Spleen (tissue), 11 donors: Measurements from ENCODE around the gene DECR2. TPM values are rescaled to one million over a fixed set of nuclear protein-coding genes. Genes with fewer than 3 reads are reported as not detected.
"Not testable (repeated sequence)": the region's sequence is repeated elsewhere in the genome, so short reads cannot be mapped to it uniquely, and the experiment has no call there.

Experiments
- DNase-seq: peaks from one replicate; pipeline ENCODE4 v3.0.0-alpha.2; 2020
- H3K27ac ChIP-seq, 8 donors: fragments of 200-600 bp; sonication (generic) in 7 of 8; 1 replicate in 4 of 8; 2 replicates in 4 of 8; pipeline versions ENCODE4 v1.5.0 to v1.8.0; 2016 to 2021; ENCODE audit warnings: inconsistent platforms in 4 of 8, mild to moderate bottlenecking in 4 of 8, moderate library complexity in 1 of 8
- H3K27me3 ChIP-seq, 7 donors: fragments of 200-600 bp; sonication (generic) in 6 of 7; replicated peaks in 1 of 7; 1 replicate in 4 of 7; 2 replicates in 3 of 7; pipeline versions ENCODE4 v1.5.0 to v1.8.0; 2016 to 2021; ENCODE audit warnings: inconsistent platforms in 3 of 7, mild to moderate bottlenecking in 1 of 7
- H3K36me3 ChIP-seq, 6 donors: fragments of 200-600 bp; sonication (generic) in 5 of 6; 1 replicate in 4 of 6; 2 replicates in 2 of 6; pipeline versions ENCODE4 v1.5.0 to v1.8.0; 2016 to 2021; ENCODE audit warnings: inconsistent platforms in 2 of 6
- H3K4me1 ChIP-seq, 6 donors: fragments of 200-600 bp; sonication (generic) in 5 of 6; 1 replicate in 3 of 6; 2 replicates in 3 of 6; pipeline versions ENCODE4 v1.5.0 to v1.8.0; 2016 to 2021; ENCODE audit warnings: inconsistent platforms in 3 of 6
- H3K4me3 ChIP-seq, 8 donors: fragments of 200-600 bp; sonication (generic) in 7 of 8; 1 replicate in 4 of 8; 2 replicates in 4 of 8; pipeline versions ENCODE4 v1.5.0 to v1.8.0; 2016 to 2021; ENCODE audit warnings: inconsistent platforms in 4 of 8, mild to moderate bottlenecking in 4 of 8, moderate library complexity in 2 of 8
- H3K9me3 ChIP-seq, 8 donors: fragments of 200-600 bp; sonication (generic) in 7 of 8; 1 replicate in 4 of 8; 2 replicates in 4 of 8; pipeline versions ENCODE4 v1.5.0 to v1.8.0; 2016 to 2021; ENCODE audit warnings: inconsistent platforms in 4 of 8
- POLR2A ChIP-seq, 3 donors: fragments of 450-650 bp; IDR thresholded peaks; one replicate each; pipeline ENCODE4 v1.5.1; 2017; ENCODE audit warnings: antibody characterized with exemption in 3 of 3, mild to moderate bottlenecking in 1 of 3
- POLR2AphosphoS5 ChIP-seq, 3 donors: sonication (generic); formaldehyde crosslinking; IDR thresholded peaks; one replicate each; pipeline ENCODE4 v1.5.1; 2017; ENCODE audit warnings: antibody characterized with exemption in 3 of 3
- WGBS, 5 donors: extraction: QIAGEN DNeasy Blood & Tissue Kit in 3 of 5; methylation state at CpG; one replicate each; pipeline versions ENCODE4 v1.1.5 to v1.1.7; 2013 to 2018; 5-methylcytosine and 5-hydroxymethylcytosine counted together
- intact Hi-C: fragments of 100-400 bp; cut with DNase I; formaldehyde crosslinking; loops from one replicate; pipeline ENCODE4 v1.15.0; 2023; ENCODE audit warnings: low total_unique reads
- polyA plus RNA-seq, 3 donors: library from polyadenylated mRNA; stranded (reverse); fragments of 200-250 nt; gene quantifications; one replicate each; pipeline ENCODE4 v1.2.1, GENCODE V29; 2013
- total RNA-seq, 7 donors: library from RNA; depleted of rRNA in 3 of 7; stranded (reverse); fragments of >200 nt in 3 of 7; fragmentation: NEBNext Ultra II Directional in 4 of 7; extraction: Animal tissue kit (Norgen Biotek cat#: 25700) in 4 of 7; gene quantifications; one replicate each; pipeline versions ENCODE4 v1.1.0 to v1.2.1, GENCODE V29; 2016 to 2021
- TF ChIP-seq, protein P1 (sequence below), 11 experiments: fragments of 200-600 bp in 7 of 11; fragments of 450-650 bp in 4 of 11; sonication (generic) in 4 of 11; IDR thresholded peaks in 8 of 11; conservative IDR thresholded peaks in 3 of 11; 1 replicate in 7 of 11; 2 replicates in 4 of 11; pipeline versions ENCODE4 v1.4.0 to v1.8.0; 2016 to 2021; ENCODE audit warnings: antibody characterized with exemption in 11 of 11, inconsistent platforms in 4 of 11, mild to moderate bottlenecking in 1 of 11
- donor health status: healthy with polysubstance abuse.
- donor health status: DM: no; HTN: no; CAD: no; lungs with moderate emphysema.
- donor health status: DM: no; HTN: no; CAD: no.
- donor health status: Bipolar disorder and iron deficiency.
- donor health status: healthy.
- donor health status: DM: no; HTN: no; CAD: no.
- donor health status: DM: yes; HTN: yes; CAD: no.

Gene DECR2
- total and polyA plus RNA-seq, 10 donors = 8.9 to 19.5 (median 12.0) TPM

DNA sequence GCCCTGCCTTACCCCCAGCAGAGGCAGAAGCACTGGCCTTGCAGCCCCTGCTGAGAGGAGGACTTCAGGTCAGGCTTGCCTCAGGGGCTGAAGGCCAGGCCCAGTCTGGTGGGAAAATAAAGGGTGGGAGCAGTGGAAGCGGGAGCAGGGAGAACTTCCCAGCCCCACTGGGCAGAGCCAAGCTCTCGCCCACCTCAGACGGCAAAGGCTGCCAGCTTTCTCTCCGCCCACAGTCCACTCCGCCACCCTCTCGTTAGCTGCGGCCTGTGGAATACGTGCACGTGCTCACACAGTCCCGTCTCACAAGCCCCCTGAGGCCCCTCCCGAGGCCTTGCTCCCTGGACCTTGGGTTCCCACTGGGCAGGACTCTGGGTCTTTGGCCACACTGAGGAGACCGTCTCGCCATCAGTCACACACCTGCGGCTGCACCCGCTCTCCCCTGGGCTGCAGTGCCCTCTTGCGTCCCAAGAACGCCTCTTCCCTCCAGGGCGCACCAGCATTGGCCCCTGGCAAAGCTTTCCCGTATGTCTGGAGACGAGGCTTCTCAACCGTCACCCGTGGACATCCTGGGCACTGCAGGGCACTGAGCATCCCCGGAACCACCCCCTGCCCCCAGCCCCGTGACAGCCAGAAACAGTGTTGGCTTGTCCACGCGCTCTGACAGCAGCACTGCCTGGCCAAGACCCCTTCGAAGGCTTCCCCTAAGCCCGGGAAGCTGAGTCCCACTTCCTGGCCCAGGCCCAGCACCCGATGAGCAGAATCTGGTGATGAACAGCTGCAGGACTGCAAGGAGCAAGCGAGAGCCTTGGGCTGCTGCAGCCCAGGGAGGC, 39.6 kb upstream of the DECR2 start:
- H3K4me1 ChIP-seq = peaks cover 0 to 11% (median 3%) of the 10 kb centered on the region in 6 donors
- intact Hi-C loops = loop anchor here (5.0 kb wide), 1 partner anchor 255 kb away; no protein-coding TSS in a partner anchor
- TF ChIP-seq, protein P1, sequence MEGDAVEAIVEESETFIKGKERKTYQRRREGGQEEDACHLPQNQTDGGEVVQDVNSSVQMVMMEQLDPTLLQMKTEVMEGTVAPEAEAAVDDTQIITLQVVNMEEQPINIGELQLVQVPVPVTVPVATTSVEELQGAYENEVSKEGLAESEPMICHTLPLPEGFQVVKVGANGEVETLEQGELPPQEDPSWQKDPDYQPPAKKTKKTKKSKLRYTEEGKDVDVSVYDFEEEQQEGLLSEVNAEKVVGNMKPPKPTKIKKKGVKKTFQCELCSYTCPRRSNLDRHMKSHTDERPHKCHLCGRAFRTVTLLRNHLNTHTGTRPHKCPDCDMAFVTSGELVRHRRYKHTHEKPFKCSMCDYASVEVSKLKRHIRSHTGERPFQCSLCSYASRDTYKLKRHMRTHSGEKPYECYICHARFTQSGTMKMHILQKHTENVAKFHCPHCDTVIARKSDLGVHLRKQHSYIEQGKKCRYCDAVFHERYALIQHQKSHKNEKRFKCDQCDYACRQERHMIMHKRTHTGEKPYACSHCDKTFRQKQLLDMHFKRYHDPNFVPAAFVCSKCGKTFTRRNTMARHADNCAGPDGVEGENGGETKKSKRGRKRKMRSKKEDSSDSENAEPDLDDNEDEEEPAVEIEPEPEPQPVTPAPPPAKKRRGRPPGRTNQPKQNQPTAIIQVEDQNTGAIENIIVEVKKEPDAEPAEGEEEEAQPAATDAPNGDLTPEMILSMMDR (IDR thresholded peaks at IDR 0.05 in 8 of 11, conservative IDR thresholded peaks at IDR 0.05 in 3 of 11) = peak; percentile 71 to 94 (median 82)
- TF ChIP-seq POLR2A (IDR thresholded peaks at IDR 0.05) (no peak), POLR2AphosphoS5 (IDR thresholded peaks at IDR 0.05) (peak; percentile 44 to 70 (median 70))
- DNase-seq = peak; percentile 92
- H3K27me3 ChIP-seq = peaks cover 0 to 28% (median 4%) of the 10 kb centered on the region in 7 donors
- no peak overlapping the region for H3K27ac ChIP-seq
- 24 to 45% (median 33%) methylated on average over 21 to 30 of the region's 30 CpGs for WGBS, 5 donors
- no peak overlapping the region for H3K4me3 ChIP-seq
- H3K36me3 ChIP-seq = peaks cover 0 to 12% (median 10%) of the 10 kb centered on the region in 6 donors
- H3K9me3 ChIP-seq = no peaks in the 10 kb centered on the region

DNA sequence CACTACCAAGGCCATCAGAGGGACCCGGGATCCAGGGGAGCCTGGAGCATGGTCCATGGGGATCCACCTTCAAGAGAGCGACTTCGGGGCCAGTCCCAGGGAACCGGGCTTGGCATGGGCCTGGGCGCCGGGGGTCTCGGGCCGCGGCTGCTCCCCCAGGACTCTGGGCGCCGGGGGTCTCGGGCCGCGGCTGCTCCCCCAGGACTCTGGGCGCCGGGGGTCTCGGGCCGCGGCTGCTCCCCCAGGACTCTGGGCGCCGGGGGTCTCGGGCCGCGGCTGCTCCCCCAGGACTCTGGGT, 39.0 kb upstream of the DECR2 start:
- not testable (repeated sequence) for H3K9me3 ChIP-seq, DNase-seq
- 80 to 89% (median 84%) methylated on average over 1 to 24 of the region's 24 CpGs for WGBS, 5 donors

DNA sequence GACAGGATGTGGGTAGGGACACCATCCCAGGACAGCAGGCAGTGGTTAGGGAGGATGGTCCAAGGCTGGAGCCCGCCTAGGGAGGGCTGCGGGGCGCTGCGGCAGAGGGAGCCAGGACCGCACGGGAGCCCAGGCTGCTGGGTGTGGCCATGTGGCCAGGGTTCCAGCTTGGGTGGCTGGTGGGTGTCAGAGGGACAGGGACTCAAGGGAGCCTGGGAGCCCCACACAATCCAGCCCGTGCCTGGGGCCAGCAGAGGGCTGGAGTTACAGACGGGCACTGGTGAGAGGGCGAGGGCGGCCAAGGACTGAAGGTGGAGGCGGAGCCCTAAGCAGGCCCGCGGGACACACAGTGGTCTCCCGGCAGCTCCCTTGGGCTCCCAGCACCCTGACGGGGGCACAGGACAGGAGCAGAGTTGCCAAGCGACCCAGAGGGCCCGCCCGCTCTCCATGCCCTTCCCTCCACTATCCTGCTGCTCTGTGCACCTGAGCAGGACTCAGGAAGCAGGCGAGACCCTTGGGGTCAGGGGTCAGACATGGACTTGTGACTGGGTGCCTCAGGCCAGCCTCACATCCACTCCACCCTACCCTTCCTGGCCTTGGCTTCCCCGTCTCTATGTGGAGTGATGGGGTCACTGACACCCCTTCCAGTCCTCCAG, 38.4 kb upstream of the DECR2 start:
- peak; percentile 63 for DNase-seq
- intact Hi-C loops = loop anchor here (5.0 kb wide), 1 partner anchor 256 kb away; no protein-coding TSS in a partner anchor
- H3K27ac ChIP-seq = no peak overlapping the region
- no peak overlapping the region for H3K4me3 ChIP-seq
- no peaks in the 10 kb centered on the region for H3K9me3 ChIP-seq
- no peak for TF ChIP-seq POLR2AphosphoS5 (IDR thresholded peaks at IDR 0.05)
- TF ChIP-seq POLR2A (IDR thresholded peaks at IDR 0.05) = no peak
- TF ChIP-seq, protein P1 (IDR thresholded peaks at IDR 0.05 in 8 of 11, conservative IDR thresholded peaks at IDR 0.05 in 3 of 11) = no peak
- peaks cover 0 to 28% (median 4%) of the 10 kb centered on the region in 7 donors for H3K27me3 ChIP-seq
- peaks cover 0 to 24% (median 21%) of the 10 kb centered on the region in 6 donors for H3K36me3 ChIP-seq
- peaks cover 0 to 11% (median 3%) of the 10 kb centered on the region in 6 donors for H3K4me1 ChIP-seq
- WGBS, 5 donors = 61 to 83% (median 62%) methylated on average over 10 to 20 of the region's 20 CpGs

More for the DNA sequence above, 39.0 kb upstream of the DECR2 start:
- intact Hi-C loops = loop anchor here (5.0 kb wide), 1 partner anchor 255 kb away; no protein-coding TSS in a partner anchor
- H3K4me1 ChIP-seq = peaks cover 0 to 11% (median 3%) of the 10 kb centered on the region in 6 donors
- not testable (repeated sequence) for H3K27ac ChIP-seq, H3K4me3 ChIP-seq
- peaks cover 0 to 28% (median 4%) of the 10 kb centered on the region in 7 donors for H3K27me3 ChIP-seq
- H3K36me3 ChIP-seq = peaks cover 0 to 18% (median 15%) of the 10 kb centered on the region in 6 donors

DNA sequence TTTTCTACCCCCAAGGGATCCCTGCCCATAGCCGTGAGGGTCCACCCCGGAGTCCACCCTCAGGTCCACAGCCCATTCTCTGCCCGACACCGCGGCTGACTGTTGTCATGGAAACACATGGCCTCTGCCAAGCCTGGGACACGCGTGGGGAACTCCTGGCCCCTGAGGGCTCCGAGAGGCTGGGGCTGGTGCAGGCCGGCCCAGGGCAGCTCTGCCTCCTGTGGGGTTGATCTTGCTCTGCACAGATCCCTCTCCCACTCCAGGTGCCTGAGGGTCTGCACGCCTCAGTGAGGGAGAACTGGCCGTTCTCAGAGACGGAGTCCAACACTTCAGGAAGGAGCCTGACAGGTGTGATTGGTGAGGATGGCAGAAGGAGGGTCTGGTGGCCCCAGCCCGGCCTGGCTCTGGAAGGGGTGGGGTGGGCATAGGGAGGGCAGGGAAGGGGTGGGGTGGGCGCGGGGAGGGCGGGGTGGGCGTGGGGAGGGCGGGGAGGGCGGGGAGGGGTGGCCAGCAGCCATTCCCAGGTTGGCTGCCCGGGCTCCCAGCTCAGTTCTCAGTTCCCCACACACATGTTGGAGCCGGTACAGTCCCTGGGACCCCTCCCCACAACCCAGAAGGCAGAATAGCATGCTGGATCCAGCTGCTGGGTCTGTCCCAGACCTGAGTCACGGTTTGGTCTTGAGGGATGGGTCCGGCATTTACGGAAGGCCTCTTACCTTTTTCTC, 37.8 kb upstream of the DECR2 start:
- H3K36me3 ChIP-seq = peaks cover 0 to 31% (median 28%) of the 10 kb centered on the region in 6 donors
- H3K27ac ChIP-seq = no peak overlapping the region
- WGBS, 5 donors = 40 to 48% (median 41%) methylated on average over 12 to 24 of the region's 24 CpGs
- H3K27me3 ChIP-seq = peaks cover 0 to 28% (median 4%) of the 10 kb centered on the region in 7 donors
- intact Hi-C loops = loop anchor here (5.0 kb wide), 1 partner anchor 257 kb away; no protein-coding TSS in a partner anchor
- peaks cover 0 to 15% (median 5%) of the 10 kb centered on the region in 6 donors for H3K4me1 ChIP-seq
- peak in 1 of 3 donors; percentile 28 for TF ChIP-seq POLR2AphosphoS5 (IDR thresholded peaks at IDR 0.05)
- TF ChIP-seq, protein P1 (IDR thresholded peaks at IDR 0.05 in 8 of 11, conservative IDR thresholded peaks at IDR 0.05 in 3 of 11) = no peak
- H3K9me3 ChIP-seq = no peaks in the 10 kb centered on the region
- H3K4me3 ChIP-seq = no peak overlapping the region
- DNase-seq = no peak
